NCI-H2081 (cell line): Measurements from ENCODE around the gene EXPH5.

Experiments used
- DNase-seq, 2 experiments: peaks; one replicate each; lab custom pipeline; 2025; lab: John Stamatoyannopoulos, UW

The EXPH5 gene

DNA sequence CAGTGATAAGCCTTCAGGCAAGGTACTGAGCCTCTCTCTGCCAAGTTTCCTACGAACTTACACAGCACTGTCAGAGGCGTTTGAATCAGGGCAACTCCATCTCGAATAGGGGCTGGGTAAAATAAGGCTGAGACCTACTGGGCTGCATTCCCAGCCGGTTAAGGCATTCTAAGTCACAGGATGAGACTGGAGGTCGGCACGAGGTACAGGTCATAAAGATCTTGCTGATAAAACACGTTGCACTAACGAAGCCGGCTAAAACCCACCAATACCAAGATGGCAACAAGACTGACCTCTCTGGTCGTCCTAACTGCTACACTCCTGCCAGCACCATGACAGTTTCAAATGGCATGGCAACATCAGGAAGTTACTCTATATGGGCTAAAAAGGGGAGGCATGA, 75.0 kb downstream of the EXPH5 start:
- no peak for DNase-seq

DNA sequence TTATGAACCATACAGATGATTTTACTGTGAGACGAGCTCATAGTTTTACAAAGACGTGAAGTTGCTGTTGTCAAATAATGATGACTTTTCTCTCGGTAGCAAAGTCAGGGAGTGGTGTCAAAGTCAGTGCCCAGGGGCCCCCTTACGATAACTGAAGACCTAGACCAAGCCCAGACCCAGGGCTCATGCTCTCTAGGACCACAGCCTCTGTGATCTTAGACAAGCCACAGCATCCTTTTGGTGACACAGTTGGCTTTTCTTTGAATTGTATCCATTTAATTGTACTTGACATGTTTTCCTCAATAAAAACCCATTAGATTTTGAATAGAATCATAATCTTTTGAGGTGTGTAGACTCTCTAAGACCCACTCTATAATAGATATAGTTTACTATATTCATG, 77.4 kb downstream of the EXPH5 start:
- DNase-seq: no peak

DNA sequence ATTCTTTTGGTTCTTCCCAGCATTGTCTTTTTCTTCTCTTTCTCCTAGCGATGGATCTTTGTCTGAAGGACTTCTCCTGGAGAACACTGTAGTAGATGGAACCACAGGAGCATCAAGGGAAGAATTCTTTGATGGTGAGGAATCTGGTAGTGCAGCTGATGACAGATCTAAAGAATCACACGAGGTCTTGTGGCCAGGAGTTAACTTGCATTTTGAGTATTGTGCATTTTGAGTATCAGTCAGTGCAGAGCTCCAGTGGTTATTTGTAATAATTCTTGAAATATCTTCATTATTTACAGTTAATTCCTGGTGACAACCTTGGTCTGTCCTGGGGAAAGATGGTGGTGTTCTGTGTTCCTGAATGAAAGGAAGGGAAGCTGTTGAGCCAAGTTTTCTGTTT, 80.9 kb downstream of the EXPH5 start:
- no peak for DNase-seq

DNA sequence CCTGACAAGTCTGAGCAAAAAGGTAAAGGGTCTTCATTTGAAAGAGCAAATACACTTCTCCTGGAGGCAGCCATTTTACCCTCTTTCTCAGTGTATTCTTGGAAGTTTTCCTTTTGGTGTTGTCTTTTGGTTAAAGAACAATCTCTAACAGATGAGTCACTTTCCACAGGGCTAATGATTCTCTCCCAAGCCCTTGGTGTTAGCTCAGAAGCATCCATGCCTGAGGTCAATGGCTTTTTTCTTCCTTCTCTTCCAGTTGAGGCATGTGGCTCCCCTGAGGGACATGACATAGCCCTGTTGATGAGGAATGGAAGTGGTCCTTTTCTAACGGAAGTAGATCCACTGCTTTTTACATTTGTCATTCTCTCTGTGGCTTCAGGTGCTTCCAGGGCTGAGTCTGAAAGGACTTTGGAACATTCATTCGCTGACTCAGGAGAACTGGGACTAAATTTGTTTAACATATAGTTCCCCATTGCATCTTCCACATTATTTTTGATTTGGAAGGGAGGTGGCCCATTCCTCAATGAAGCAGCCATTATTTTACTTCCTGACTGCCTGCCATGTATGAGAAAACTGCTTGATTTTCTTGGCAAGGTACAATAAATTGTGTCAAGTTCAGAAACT, 81.6 kb downstream of the EXPH5 start:
- DNase-seq: no peak

DNA sequence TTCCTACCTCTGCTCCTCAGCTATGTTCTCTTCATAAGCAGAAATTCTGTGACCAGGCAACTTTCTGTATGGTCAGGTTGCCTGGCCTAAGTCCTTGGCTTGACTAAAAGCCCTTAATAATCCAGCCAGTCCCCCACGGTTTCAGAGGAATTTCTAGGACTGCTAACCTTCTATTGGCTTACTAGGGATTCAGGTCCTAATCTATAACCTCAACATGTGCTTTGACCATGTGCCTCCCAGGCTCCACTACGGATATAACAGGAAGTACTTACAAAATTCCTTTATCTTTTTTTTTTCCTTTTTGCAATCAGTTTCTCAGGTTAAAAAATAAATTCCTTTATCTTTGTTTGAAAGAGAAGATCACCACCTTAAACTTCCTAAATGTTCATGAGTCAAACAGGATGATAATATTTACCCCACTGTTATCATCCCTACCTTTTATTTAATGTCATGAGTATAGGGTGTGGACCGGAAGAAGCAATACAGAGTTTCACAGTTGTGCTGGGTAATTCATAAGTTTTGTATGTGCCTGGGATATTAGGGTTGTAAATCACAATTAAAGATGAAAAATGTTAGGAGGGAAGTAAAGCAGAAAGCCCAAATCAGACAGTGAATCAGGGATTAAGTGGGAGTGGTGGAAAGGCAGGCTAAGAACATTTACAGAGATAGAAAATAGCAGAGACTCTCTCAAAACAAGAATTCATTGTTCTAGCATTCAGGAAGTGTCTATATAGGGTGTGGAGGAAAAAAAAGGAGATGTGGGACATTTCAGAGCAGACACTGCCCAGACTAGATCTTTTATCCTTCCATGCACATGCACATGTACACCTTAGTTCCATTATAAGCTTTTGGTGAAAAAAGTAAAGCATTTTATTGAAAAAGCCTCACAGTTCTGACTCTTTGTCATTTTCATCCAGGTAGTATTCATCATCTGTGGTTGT, 84.6 kb downstream of the EXPH5 start:
- no peak for DNase-seq

DNA sequence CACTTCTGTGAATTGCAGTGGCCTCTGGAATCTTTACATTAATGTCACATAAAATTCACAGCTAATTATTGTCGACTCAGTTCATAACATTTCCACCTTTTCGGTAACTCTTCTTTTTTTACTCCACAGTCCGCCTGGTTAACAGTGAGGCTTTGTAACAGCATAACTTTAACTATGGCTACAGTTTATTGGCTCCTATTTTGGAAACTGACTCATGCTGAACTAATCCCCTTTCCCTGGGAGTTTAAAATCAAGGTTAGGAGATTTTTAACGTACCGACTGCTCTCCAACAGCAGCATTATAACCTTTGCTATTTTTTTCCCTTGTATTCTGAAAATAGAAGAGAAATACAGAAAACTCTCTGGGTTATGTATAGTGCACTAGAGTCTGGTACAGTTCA, 92.2 kb downstream of the EXPH5 start:
- no peak for DNase-seq

DNA sequence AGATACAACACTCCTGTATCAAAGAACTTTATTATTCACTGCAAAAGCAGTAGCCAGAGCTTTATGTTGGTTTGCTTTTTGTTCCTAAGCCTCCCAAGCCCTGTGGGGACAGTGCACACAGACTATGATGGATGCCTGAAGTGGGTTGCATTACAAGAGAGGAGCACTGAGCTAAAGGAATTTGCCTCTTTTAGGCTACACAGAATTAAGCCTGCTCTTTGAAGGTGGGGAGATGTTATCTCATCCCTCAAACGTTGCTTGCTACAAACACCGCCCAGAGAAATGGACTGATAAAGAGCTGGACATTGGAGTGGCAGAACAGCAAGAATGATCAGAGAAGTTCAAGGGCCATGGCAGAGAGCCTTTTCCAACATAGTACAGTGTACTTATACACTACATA, 92.8 kb downstream of the EXPH5 start:
- DNase-seq: no peak

DNA sequence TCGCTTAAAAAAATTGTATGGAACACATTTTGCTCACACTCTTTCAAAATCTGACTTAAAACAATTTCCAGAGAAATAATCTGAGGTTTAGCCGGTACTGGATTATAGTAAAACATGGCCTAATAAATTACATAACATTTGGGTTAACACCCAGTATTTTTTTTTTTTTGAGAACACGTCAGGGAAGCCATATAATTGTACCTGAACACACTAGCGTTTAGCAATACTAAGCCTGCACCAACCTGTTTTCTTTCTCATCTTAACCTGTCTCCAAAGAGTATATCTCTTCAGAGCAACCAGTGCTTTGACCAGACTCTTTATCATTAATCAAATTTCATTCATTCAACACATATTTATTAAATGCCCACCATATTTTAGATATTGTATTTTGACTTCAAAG, 93.4 kb downstream of the EXPH5 start:
- DNase-seq: no peak

DNA sequence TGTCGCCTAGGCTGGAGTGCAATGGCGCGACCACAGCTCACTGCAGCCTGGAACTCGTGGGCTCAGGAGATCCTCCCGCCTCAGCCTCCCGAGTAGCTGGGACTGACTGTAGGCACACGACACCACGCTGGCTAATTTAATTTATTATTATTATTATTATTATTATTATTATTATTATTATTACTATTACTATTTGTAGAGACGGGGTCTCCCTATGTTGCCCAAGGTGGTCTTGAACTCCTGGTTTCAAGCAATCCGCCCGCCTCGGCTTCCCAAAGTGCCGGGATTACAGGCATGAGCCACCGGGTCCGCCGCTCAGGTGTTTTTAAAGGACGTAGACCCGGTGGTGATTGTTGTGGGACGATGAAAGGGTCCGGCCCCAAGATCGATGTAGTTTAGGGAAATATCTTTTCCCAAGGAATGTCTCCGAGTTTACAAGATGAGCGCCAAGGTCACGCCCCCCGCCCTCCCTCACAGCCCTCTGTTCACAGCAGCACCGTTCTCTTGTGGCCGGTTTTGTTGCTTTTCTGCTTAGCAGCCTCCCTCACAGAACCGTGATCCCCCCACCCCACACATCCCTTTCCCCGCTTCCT, 94.7 kb downstream of the EXPH5 start:
- DNase-seq: no peak

DNA sequence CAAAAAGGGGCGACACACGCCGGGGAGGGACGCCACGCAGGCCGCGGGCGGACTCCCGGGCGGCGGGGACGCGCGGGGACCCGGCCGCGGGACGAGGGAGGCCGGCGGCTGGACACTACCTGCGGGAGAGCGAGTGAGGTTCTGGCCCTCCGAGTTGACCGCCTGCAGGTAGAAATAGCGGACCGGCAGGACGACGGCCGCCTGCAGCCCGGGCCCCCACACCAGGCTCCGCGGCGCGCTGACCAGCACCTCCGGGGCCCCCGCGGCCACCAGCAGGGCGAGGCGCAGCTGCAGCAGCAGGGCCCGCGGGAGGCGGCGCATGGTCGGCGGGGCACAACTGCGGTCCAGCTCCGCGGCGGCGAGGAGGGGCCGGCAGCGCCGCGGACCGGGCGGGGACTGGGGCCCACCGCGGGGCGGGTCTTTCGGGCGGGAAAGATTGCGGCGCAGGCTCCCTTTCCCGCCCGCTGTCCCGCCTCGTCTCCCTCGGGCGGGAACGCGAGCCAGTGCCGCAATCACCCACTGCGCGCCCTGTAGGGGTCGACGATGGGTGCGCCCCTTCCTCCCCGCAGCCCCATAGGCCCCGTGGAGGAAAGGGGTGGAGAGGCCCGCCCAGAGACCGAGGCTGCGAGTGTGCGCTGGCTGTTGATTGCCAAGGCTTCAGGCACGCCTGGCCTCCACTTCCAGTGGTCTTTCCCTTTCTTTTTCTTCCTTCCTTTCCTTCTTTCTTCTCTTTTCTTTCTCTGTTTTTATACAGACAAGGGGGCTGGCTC, 95.3 kb downstream of the EXPH5 start, which contains the start of gene POGLUT3:
POGLUT3 (minus strand) TSS at position 339 of the 770 bp plus-strand sequence; CDS start at position 321, 18 bp downstream.
- DNase-seq: peak; percentile 60 to 70

DNA sequence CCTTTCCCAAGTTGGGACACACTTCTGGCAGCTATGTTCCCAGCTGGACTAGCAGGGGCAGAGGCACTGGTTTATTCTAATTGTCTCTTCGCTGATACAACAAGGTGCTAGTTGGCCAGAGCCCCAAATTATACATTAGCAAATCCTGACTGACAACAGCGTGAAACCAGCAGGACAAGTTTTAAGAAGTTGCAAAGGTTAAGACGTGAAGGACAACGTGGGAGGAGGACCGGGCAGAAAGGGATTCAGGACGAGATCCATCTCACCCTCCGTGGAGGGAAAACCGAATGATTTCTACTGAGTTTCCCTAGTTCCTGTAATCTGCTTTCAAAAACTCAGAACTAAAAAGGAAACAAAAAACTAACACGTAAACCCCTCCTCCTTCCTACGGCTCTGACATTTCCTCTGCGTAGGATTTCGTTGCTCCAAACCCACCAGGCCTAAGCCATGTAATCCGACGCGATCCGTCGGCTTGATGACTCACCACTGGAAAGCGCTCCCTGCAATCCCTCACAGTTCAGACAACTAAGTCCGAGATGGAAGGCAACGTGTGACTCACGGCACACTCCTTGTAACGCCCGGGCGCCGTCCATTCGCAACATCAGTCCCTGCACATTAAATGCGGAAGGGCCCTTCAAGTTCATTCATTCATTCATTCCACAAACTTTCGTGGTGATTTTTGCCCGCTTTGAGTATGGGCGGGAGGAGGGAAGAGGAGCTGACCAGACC, 96.1 kb downstream of the EXPH5 start:
- DNase-seq: peak; percentile 62 to 85

DNA sequence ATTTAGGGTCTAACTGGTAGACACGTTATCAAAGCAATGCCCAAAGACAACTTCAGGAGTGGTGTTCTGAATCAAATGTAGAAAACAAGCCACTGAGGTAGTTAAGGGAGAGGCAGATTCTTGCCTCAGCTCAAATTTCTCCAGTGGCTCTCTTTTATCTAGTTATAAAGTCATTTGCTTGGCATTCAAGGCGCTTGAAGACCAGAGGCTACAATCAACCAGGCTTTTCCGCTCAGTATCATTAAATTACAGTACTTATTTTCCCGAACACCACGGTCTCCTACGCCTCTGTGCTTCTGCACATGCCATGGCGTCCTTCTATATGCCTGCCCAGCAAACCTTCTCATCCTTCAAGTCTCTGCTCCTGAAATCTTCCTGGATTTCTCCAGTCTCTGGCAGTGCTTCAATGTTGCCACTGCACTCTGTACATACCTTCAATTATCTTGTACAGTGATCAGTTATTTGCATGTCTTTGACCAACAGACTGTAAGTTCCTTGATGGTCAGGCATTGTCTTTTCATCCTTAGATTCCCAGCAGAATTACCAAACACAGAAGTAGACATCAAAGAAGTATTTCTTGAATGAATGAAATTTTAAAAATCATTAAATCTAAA, 96.8 kb downstream of the EXPH5 start:
- DNase-seq: peak in 1 of 2 experiments; percentile 3

DNA sequence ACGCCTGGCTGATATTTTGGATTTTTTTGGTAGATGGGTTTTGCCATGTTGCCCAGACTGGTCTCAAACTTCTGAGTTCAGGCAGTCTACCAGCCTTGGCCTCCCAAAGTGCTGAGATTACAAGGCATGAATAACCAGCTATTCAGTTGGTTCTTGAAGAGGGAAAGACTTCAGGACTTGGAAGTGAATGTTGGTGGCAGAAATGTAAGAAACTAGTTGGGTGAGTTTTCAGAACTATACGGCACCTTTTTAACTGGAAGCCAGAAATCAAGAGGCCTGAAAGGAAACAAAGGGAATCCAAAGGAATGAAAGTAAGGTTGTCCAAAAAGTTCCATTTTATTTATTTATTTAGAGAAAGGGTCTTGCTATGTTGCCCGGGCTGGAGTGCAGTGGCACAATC, 98.2 kb downstream of the EXPH5 start:
- DNase-seq: no peak

DNA sequence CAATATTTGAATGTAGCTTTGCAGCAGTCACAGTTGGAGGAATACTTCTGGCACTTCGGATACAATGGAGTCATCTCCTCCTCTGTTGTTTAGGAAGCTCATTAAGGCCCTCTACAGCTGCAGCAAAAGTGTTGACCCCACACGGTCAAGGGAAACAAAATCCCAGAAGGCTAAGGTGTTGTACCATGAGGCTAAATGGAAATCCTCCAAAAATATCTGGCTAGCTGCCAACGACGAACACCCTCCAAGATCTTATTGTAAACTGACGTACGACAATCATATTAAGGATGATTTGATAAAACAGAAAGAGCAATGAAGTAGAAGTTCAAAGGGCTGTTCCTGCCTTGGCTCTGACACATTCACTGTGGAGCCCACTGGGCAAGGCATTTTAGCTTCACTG, 99.4 kb downstream of the EXPH5 start:
- DNase-seq: no peak

DNA sequence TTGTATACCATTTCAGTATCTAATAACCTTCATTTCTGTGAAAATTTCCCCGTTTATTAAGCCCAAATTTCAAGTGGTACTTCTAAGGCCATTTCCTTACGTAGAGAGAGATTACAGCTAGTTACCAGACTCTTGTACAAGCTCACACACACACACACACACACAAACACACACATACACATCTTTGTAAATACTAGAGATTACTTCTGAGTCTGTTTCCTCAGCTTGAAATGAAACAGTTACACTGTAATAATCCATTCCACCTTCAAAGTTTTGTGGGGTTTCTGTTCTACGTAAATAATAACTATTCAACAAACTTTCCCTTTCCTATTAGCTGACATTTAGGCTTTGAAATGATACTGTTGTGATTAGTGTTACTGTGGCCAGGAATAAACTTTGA, 101.6 kb downstream of the EXPH5 start:
- no peak for DNase-seq

DNA sequence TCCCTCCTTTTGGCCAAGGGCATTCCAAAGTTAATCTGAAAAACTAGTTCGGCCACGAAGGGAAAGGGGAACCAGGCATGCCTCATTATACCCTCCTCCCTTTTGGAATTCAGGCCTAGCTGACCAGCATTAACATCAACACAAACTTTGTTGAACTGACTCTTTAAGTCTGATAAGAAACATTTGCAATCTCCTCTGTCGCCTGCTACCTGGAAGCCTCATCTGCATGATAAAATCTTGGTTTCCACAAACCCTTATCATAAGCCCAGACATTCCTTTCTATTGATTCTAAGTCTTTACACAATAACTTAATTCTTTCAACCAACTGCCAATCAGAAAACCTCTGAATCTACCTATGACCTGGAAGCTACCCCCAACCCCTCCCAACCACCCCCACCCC, 106.7 kb downstream of the EXPH5 start:
- DNase-seq: no peak

DNA sequence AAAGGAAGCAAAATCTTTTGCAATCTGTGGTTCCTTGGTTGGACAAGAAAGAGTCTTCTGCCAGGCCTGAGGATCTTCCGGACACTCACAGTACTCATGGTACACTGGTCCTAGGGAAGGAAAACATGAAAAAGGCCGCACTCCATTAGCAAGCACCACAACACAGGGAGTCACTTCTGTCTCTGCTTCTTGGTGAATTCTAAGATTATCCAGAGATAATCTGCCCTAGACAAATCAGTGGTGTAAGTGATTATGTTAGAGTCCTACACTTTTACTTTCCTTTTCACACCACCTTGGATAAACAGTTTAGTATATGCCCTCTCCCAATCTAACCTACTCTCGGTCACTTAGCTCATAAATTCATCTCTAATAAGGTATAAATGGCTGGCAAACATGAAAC, 107.2 kb downstream of the EXPH5 start:
- DNase-seq: no peak

DNA sequence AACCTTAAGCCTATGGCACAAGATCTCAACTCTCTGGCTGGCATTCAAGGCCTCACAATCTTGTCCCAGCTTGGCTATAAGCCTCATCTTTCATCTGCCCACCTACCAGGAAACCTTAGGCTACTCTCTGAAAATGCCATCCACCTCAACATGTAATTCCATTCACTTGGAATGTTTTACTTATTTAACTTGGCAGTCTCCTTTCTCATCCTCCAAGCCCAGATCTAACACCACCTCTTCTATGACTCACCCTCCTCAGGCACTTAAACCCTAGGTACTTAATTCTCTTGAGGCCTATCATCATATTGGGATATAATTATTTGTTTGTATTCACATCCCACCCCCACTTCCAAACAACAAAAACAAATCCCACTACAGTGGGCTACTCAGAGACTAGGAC, 110.4 kb downstream of the EXPH5 start:
- DNase-seq: no peak

DNA sequence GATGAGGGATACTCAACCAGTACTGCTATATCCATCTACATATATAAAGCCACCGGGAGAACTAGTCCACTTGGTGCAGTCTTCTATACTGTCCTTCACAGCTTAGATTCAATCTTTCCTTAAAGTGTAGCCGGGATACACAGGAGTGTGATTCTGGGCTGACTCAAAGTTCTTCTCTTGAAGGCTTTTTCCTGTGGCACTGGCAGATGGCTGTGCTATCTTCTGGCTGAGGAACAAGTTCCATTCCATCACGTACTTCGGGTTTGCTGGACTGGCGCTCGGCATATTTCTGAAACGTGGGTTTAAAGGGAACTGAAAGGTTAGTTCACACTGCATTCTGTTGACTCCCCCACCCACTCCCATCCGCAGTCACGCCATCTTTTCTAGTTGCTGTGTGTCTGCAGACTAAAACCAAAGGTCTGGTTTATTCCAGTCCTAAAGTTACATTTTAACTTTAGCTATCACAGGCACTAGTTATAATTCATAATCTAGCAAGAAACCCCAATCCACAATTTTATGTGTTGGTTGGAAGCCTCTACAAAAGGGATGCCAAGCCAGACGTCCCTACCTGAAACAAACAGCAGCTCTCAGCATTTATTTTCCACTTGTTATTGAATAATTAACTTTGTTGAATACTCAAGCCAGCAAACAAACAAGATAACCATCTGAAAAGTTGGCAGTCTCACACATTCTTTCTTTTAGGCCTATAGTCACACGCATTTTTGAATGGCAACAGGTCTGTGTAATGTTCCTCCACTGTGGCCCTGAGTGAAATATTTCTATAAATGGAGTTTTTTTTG, 118.7 kb downstream of the EXPH5 start:
- no peak for DNase-seq

DNA sequence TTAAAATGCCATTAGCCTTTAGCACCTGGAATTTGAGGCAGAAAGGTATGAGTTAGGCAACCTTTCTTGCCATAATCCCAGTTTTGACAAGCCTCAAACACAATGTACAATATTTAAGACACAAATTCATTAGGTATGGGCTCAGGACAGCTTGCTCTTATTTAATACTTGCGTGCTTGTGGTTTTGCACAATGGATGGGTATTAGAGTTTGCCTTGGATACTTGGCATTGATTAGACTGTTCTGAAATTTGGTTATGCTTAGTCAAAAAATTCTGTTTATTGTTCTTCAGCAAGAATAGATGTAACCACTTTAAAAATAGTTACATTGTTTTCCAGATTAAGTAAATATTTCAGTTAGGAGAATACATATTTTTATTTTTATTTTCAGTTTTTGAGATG, 120.9 kb downstream of the EXPH5 start:
- no peak for DNase-seq
